CD4-positive, alpha-beta T cell (primary cell): Measurements from ENCODE around the gene IL1RN. TPM values are rescaled to one million over a fixed set of nuclear protein-coding genes. Genes with fewer than 3 reads are reported as not detected.
A peak's percentile ranks its signal among the peaks of the same experiment; 100 is the strongest.

Source experiments
- ATAC-seq: fragments of 200-7000 bp; cut with Tn5 transposase; one replicate; pipeline ENCODE4 v1.10.0; 2022; ENCODE audit warnings: mild to moderate bottlenecking; ENCODE audit not compliant: poor library complexity
- CTCF ChIA-PET: fragments of 350-600 bp; sonication (Branson Sonifier 250); formaldehyde crosslinking; loops from one replicate; lab custom pipeline; 2021; ENCODE audit warnings: antibody characterized with exemption, inconsistent platforms; lab: Charles Lee
- POLR2A ChIA-PET: fragments of 350-600 bp; sonication (Branson Sonifier 250); formaldehyde crosslinking; loops from one replicate; lab custom pipeline; 2021; ENCODE audit warnings: antibody characterized with exemption, inconsistent platforms; lab: Charles Lee
- DNase-seq, 14 experiments: peaks; one replicate each; pipeline ENCODE4 v3.0.0-alpha.2; 2013 to 2020; ENCODE audit warnings: mixed read lengths in 2 of 14
- H3K27ac ChIP-seq, 2 donors: one replicate each; pipeline versions ENCODE4 v1.5.1 to v1.7.0; 2013; ENCODE audit warnings: low read length in 2 of 2, low read depth in 1 of 2, mild to moderate bottlenecking in 1 of 2
- H3K27me3 ChIP-seq, 2 experiments: 1 replicate in 1 of 2; 2 replicates in 1 of 2; pipeline versions ENCODE4 v1.6.1 to v1.7.0; 2013; ENCODE audit warnings: low read length in 2 of 2, control low read depth in 1 of 2, mild to moderate bottlenecking in 1 of 2, moderate library complexity in 1 of 2; ENCODE audit not compliant: insufficient read depth in 2 of 2, control insufficient read depth in 1 of 2
- H3K36me3 ChIP-seq: one replicate; pipeline ENCODE4 v1.6.1; 2013; ENCODE audit warnings: low read length, control low read depth; ENCODE audit not compliant: insufficient read depth
- H3K4me1 ChIP-seq: one replicate; pipeline ENCODE4 v1.6.1; 2013; ENCODE audit warnings: low read length, control low read depth; ENCODE audit not compliant: insufficient read depth
- H3K4me3 ChIP-seq: one replicate; pipeline ENCODE4 v1.5.1; 2013; ENCODE audit warnings: mild to moderate bottlenecking, low read length, moderate library complexity
- H3K9me3 ChIP-seq, 2 experiments: 1 replicate in 1 of 2; 2 replicates in 1 of 2; pipeline versions ENCODE4 v1.6.1 to v1.7.0; 2013; ENCODE audit warnings: low read length in 2 of 2, mild to moderate bottlenecking in 2 of 2, control low read depth in 1 of 2, moderate library complexity in 1 of 2; ENCODE audit not compliant: control insufficient read depth in 1 of 2, insufficient read depth in 1 of 2
- H3K27ac Mint-ChIP-seq: one replicate; pipeline ENCODE4 v1.8.0; 2020; ENCODE audit warnings: mixed read lengths
- H3K27me3 Mint-ChIP-seq: one replicate; pipeline ENCODE4 v1.8.0; 2021; ENCODE audit warnings: mixed read lengths
- H3K36me3 Mint-ChIP-seq: one replicate; pipeline ENCODE4 v1.8.0; 2021; ENCODE audit warnings: low read depth, mixed read lengths
- H3K4me1 Mint-ChIP-seq: one replicate; pipeline ENCODE4 v1.8.0; 2021; ENCODE audit warnings: low read depth, mixed read lengths
- H3K4me3 Mint-ChIP-seq: one replicate; pipeline ENCODE4 v1.8.0; 2020; ENCODE audit warnings: mild to moderate bottlenecking, mixed read lengths
- H3K9me3 Mint-ChIP-seq: one replicate; pipeline ENCODE4 v1.8.0; 2020; ENCODE audit warnings: mixed read lengths
- CTCF ChIP-seq: fragments of 200-600 bp; IDR thresholded peaks from one replicate; pipeline ENCODE4 v1.8.0; 2022; ENCODE audit warnings: antibody characterized with exemption, mild to moderate bottlenecking
- intact Hi-C, 2 experiments: fragments of 100-400 bp; cut with DNase I in 1 of 2; cut with micrococcal nuclease in 1 of 2; formaldehyde crosslinking; loops; one replicate each; pipeline versions ENCODE4 v1.15.1 to v1.9.0; 2023 to 2025; cut with DNase I, micrococcal nuclease
- total RNA-seq, 174 experiments: library from RNA in 2 of 174; stranded (reverse) in 2 of 174; gene quantifications; one replicate each; pipeline ENCODE4 v1.2.3 and lab custom pipeline; 2021 to 2026

The IL1RN gene
- total RNA-seq, 2 experiments from 2014 or later, result 0.31 to 0.58 TPM

GRCh38 chr2:113083296-113083695, 44.1 kb upstream of the IL1RN start:
- Mint-ChIP-seq H3K27ac (no peak overlapping the region), H3K4me3 (no peak overlapping the region), H3K9me3 (peaks cover 3% of the 10 kb centered on the region), H3K27me3 (no peaks in the 10 kb centered on the region), H3K36me3 (no peaks in the 10 kb centered on the region), H3K4me1 (no peaks in the 10 kb centered on the region)
- CTCF ChIA-PET, result no interaction called here
- no peak for ATAC-seq
- no peaks in the 10 kb centered on the region for H3K36me3 ChIP-seq
- TF ChIP-seq CTCF, result no peak
- POLR2A ChIA-PET, result no interaction called here
- H3K27ac ChIP-seq, result no peak overlapping the region
- peaks cover 0 to 2% of the 10 kb centered on the region in 2 experiments for H3K27me3 ChIP-seq
- H3K4me3 ChIP-seq, result no peak overlapping the region
- H3K4me1 ChIP-seq, result no peaks in the 10 kb centered on the region
- intact Hi-C loops, result loop anchor here in 1 of 2 experiments (5.0 kb wide), 1 partner anchor 114 kb away; no protein-coding TSS in a partner anchor
- DNase-seq, result peak in 2 of 14 experiments; percentile 61 to 67
- H3K9me3 ChIP-seq, result peaks cover 4 to 5% of the 10 kb centered on the region in 2 experiments

GRCh38 chr2:113084249-113085000, 43.0 kb upstream of the IL1RN start:
- no peak overlapping the region for H3K4me3 Mint-ChIP-seq
- no peaks in the 10 kb centered on the region for H3K36me3 ChIP-seq
- H3K9me3 Mint-ChIP-seq, result peaks cover 3% of the 10 kb centered on the region
- ATAC-seq (peak; percentile 66), DNase-seq (peak in 3 of 14 experiments; percentile 32 to 40 (median 39))
- H3K4me3 ChIP-seq, result no peak overlapping the region
- ChIA-PET POLR2A (no interaction called here), CTCF (no interaction called here)
- H3K27me3 Mint-ChIP-seq, result no peaks in the 10 kb centered on the region
- H3K27me3 ChIP-seq, result peaks cover 0 to 2% of the 10 kb centered on the region in 2 experiments
- intact Hi-C loops, result loop anchor here in 1 of 2 experiments (5.0 kb wide), 1 partner anchor 113 kb away; no protein-coding TSS in a partner anchor
- no peak overlapping the region for H3K27ac ChIP-seq
- H3K4me1 ChIP-seq, result no peaks in the 10 kb centered on the region
- H3K36me3 Mint-ChIP-seq, result no peaks in the 10 kb centered on the region
- H3K9me3 ChIP-seq, result peaks cover 4 to 5% of the 10 kb centered on the region in 2 experiments
- no peaks in the 10 kb centered on the region for H3K4me1 Mint-ChIP-seq
- no peak for TF ChIP-seq CTCF
- no peak overlapping the region for H3K27ac Mint-ChIP-seq

- Mint-ChIP-seq H3K4me3 (no peak overlapping the region), H3K27me3 (no peaks in the 10 kb centered on the region), H3K4me1 (no peaks in the 10 kb centered on the region), H3K36me3 (no peaks in the 10 kb centered on the region), H3K9me3 (peaks cover 3% of the 10 kb centered on the region), H3K27ac (no peak overlapping the region)
- no peak for TF ChIP-seq CTCF
- no peak overlapping the region for H3K27ac ChIP-seq
- H3K9me3 ChIP-seq, result peaks cover 4 to 5% of the 10 kb centered on the region in 2 experiments
- ATAC-seq (no peak), DNase-seq (no peak)
- H3K36me3 ChIP-seq, result no peaks in the 10 kb centered on the region
- no peak overlapping the region for H3K4me3 ChIP-seq
- H3K4me1 ChIP-seq, result no peaks in the 10 kb centered on the region
- peaks cover 0 to 2% of the 10 kb centered on the region in 2 experiments for H3K27me3 ChIP-seq
- CTCF ChIA-PET, result no interaction called here
- POLR2A ChIA-PET, result no interaction called here
- intact Hi-C loops, result no loop called here
Measured at GRCh38 chr2:113085542-113085941, 41.9 kb upstream of the IL1RN start.
